IPS-18c (cell line): Measurements from ENCODE around the gene COMT.

Source experiments
- H3K4me3 ChIP-seq: 2 replicates; pipeline ENCODE4 v1.7.0; 2013; ENCODE audit warnings: low read depth, mild to moderate bottlenecking, low read length, moderate library complexity; ENCODE audit not compliant: insufficient read depth
- H3K9me3 ChIP-seq: one replicate; pipeline ENCODE4 v1.6.1; 2013; ENCODE audit warnings: mild to moderate bottlenecking, low read length, moderate library complexity; ENCODE audit not compliant: control insufficient read depth, insufficient read depth

The COMT gene

GRCh38 chr22:19991645-19992451 lies 50.3 kb downstream of the COMT start:
- Histone ChIP-seq H3K4me3 (no peak overlapping the region), H3K9me3 (no peaks in the 10 kb centered on the region)

GRCh38 chr22:19992481-19992911 lies 50.9 kb downstream of the COMT start:
- no peaks in the 10 kb centered on the region for H3K9me3 ChIP-seq
- H3K4me3 ChIP-seq, result no peak overlapping the region

- no peaks in the 10 kb centered on the region for H3K9me3 ChIP-seq
- H3K4me3 ChIP-seq, result no peak overlapping the region
Observed at GRCh38 chr22:19992921-19993355, 51.4 kb downstream of the COMT start.

- no peaks in the 10 kb centered on the region for H3K9me3 ChIP-seq
Observed at GRCh38 chr22:19993926-19994325, 52.4 kb downstream of the COMT start.

GRCh38 chr22:19994851-19995610 lies 53.5 kb downstream of the COMT start:
- Histone ChIP-seq H3K4me3 (no peak overlapping the region), H3K9me3 (peaks cover 2% of the 10 kb centered on the region)

More at GRCh38 chr22:19993926-19994325, 52.4 kb downstream of the COMT start:
- no peak overlapping the region for H3K4me3 ChIP-seq

- Histone ChIP-seq H3K9me3 (peaks cover 2% of the 10 kb centered on the region), H3K4me3 (no peak overlapping the region)
Observed at GRCh38 chr22:19995611-19996339, 54.2 kb downstream of the COMT start.

- no peak overlapping the region for H3K4me3 ChIP-seq
- peaks cover 2% of the 10 kb centered on the region for H3K9me3 ChIP-seq
Observed at GRCh38 chr22:19996694-19997384, 55.3 kb downstream of the COMT start.

GRCh38 chr22:19997561-19998231 lies 56.1 kb downstream of the COMT start:
- no peak overlapping the region for H3K4me3 ChIP-seq

GRCh38 chr22:19998232-19998951 lies 56.8 kb downstream of the COMT start:
- Histone ChIP-seq H3K4me3 (no peak overlapping the region), H3K9me3 (peaks cover 2% of the 10 kb centered on the region)

More at GRCh38 chr22:19997561-19998231, 56.1 kb downstream of the COMT start:
- H3K9me3 ChIP-seq, result peaks cover 2% of the 10 kb centered on the region

- Histone ChIP-seq H3K9me3 (peaks cover 2% of the 10 kb centered on the region), H3K4me3 (no peak overlapping the region)
Observed at GRCh38 chr22:19998991-19999820, 57.6 kb downstream of the COMT start.

- Histone ChIP-seq H3K4me3 (no peak overlapping the region), H3K9me3 (peaks cover 2% of the 10 kb centered on the region)
Observed at GRCh38 chr22:20000246-20001081, 58.9 kb downstream of the COMT start.

- Histone ChIP-seq H3K4me3 (no peak overlapping the region), H3K9me3 (peaks cover 2% of the 10 kb centered on the region)
Observed at GRCh38 chr22:20001082-20001638, 59.6 kb downstream of the COMT start.

GRCh38 chr22:20002128-20002527 lies 60.6 kb downstream of the COMT start:
- Histone ChIP-seq H3K9me3 (peaks cover 2% of the 10 kb centered on the region), H3K4me3 (no peak overlapping the region)

- H3K4me3 ChIP-seq, result no peak overlapping the region
- peaks cover 2% of the 10 kb centered on the region for H3K9me3 ChIP-seq
Observed at GRCh38 chr22:20002636-20003035, 61.1 kb downstream of the COMT start.
